ENCODE measurements around the gene PLEKHG1.

PLEKHG1 gene

DNA sequence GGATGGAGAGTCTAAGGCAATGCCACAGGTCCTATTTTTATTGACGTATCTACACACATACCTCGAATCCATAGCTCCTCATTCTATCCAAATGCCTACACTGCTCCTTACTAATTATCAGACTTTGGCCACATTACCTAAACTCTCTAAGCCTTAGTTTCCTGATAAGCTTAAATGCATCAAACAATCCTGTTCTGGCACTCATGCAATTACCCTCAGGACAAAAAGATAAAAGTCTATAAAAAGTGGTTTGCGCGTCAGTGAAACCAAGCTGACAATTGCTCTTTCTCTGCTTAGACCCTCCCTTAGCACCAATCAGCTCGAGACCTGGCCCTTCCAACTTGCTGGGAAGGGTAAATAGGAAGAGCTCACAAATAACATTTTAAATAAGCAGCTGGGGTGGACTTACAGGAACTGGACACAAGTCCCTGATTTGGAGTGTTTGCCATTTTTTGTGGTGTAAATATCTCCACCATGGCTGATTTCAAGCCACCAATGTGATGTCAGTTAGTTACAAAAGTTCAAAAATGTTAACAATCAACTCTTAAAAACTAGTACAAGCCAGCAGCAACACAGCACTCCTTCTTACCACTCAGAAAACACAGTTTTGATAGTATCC, 7.2 kb upstream of the PLEKHG1 start:
- H3K4me3 ChIP-seq (ENCODE audit: low read depth, low read length): no peak overlapping the region
- TF ChIP-seq, protein P1, sequence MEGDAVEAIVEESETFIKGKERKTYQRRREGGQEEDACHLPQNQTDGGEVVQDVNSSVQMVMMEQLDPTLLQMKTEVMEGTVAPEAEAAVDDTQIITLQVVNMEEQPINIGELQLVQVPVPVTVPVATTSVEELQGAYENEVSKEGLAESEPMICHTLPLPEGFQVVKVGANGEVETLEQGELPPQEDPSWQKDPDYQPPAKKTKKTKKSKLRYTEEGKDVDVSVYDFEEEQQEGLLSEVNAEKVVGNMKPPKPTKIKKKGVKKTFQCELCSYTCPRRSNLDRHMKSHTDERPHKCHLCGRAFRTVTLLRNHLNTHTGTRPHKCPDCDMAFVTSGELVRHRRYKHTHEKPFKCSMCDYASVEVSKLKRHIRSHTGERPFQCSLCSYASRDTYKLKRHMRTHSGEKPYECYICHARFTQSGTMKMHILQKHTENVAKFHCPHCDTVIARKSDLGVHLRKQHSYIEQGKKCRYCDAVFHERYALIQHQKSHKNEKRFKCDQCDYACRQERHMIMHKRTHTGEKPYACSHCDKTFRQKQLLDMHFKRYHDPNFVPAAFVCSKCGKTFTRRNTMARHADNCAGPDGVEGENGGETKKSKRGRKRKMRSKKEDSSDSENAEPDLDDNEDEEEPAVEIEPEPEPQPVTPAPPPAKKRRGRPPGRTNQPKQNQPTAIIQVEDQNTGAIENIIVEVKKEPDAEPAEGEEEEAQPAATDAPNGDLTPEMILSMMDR (IDR thresholded peaks at IDR 0.05; ENCODE audit: insufficient read depth, low read length, missing control alignments): no peak
- ChIA-PET CTCF (no interaction called here), POLR2A (no interaction called here)
- no peak for DNase-seq (ENCODE audit: low read depth, low spot score)

DNA sequence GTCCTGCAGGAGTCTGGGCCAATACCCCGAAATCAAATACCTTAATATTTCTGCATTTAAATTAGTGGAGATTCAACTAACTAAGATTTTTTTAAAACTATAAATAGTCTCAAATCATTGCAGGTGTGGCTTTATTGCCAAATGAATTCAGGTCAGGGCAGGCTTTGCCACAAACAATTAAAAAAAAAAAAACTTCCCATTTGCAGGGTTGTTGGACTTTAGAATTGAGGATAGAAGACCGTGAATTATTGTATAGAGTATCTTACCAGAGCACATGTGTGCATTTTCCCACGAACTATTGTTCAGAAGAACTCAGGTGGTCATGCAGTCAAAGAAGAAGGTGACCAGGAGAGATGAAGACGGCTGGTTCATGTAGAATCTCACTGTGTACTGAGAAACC, 6.6 kb upstream of the PLEKHG1 start:
- TF ChIP-seq, protein P1 (IDR thresholded peaks at IDR 0.05; ENCODE audit: insufficient read depth, low read length, missing control alignments): no peak
- POLR2A ChIA-PET: no interaction called here

GRCh38 chr6:150596439-150596838, 3.2 kb upstream of the PLEKHG1 start:
- TF ChIP-seq, protein P1 (IDR thresholded peaks at IDR 0.05; ENCODE audit: insufficient read depth, low read length, missing control alignments): no peak
- H3K4me3 ChIP-seq (ENCODE audit: low read depth, low read length): no peak overlapping the region
- POLR2A ChIA-PET: no interaction called here
- CTCF ChIA-PET: no interaction called here
- DNase-seq (ENCODE audit: low read depth, low spot score): no peak

More for the DNA sequence above, 6.6 kb upstream of the PLEKHG1 start:
- no peak for DNase-seq (ENCODE audit: low read depth, low spot score)
- CTCF ChIA-PET: no interaction called here
- H3K4me3 ChIP-seq (ENCODE audit: low read depth, low read length): no peak overlapping the region

GRCh38 chr6:150598401-150598800, 1.3 kb upstream of the PLEKHG1 start:
- POLR2A ChIA-PET: no interaction called here
- CTCF ChIA-PET: no interaction called here
- TF ChIP-seq, protein P1 (IDR thresholded peaks at IDR 0.05; ENCODE audit: insufficient read depth, low read length, missing control alignments): no peak
- no peak overlapping the region for H3K4me3 ChIP-seq (ENCODE audit: low read depth, low read length)
- DNase-seq (ENCODE audit: low read depth, low spot score): no peak

- TF ChIP-seq, protein P1 (IDR thresholded peaks at IDR 0.05; ENCODE audit: insufficient read depth, low read length, missing control alignments): no peak
- ChIA-PET POLR2A (no interaction called here), CTCF (no interaction called here)
- no peak for DNase-seq (ENCODE audit: low read depth, low spot score)
- no peak overlapping the region for H3K4me3 ChIP-seq (ENCODE audit: low read depth, low read length)
Observed at GRCh38 chr6:150598858-150599198, 857 bp upstream of the PLEKHG1 start.

- DNase-seq (ENCODE audit: low read depth, low spot score): no peak
- H3K4me3 ChIP-seq (ENCODE audit: low read depth, low read length): peak overlapping the region; percentile 13
- POLR2A ChIA-PET: no interaction called here
- TF ChIP-seq, protein P1 (IDR thresholded peaks at IDR 0.05; ENCODE audit: insufficient read depth, low read length, missing control alignments): no peak
- CTCF ChIA-PET: no interaction called here
Observed at GRCh38 chr6:150600010-150600300, 270 bp downstream of the PLEKHG1 start.
